ENCODE results near the gene DNAH12. TPM values are rescaled to one million over a fixed set of nuclear protein-coding genes. Genes with fewer than 3 reads are reported as not detected.
"Not testable (repeated sequence)": the region's sequence is repeated elsewhere in the genome, so short reads cannot be mapped to it uniquely, and the experiment has no call there.

The DNAH12 gene
- polyA plus RNA-seq, 1 of the 3 experiments (the other 2 are of a cell fraction): 0.03 TPM

DNA sequence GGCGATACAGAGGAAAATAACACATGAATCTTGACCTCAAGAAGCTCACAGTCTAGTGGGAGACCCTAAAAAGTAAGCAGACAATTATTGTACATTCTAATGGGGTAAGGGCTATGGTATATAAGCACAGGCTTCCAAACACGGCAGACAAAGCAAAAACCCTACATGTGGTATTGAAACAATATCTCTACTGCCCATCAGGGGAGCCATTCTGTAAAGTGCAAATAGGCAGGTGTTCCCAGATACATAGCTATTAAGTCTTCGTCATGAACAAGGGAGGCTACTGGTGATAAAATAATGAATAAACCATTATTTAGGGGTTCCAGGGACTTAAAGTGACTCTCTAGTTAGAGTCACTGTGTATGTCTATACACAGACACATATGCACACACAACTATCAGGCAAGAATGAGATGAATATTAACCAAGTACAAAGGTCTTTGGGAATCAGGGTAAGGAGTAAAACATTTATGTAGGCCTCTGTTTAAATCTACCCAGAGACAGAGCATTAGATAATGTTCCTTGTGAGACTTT is 213.0 kb downstream of the DNAH12 start:
- TF ChIP-seq ZBTB33 (IDR thresholded peaks at IDR 0.05; ENCODE audit: borderline replicate concordance, low read depth) (no peak), NFIC (IDR thresholded peaks at IDR 0.05; ENCODE audit: borderline replicate concordance) (no peak), YY1 (IDR thresholded peaks at IDR 0.05; ENCODE audit: low read depth) (no peak), SIN3A (IDR thresholded peaks at IDR 0.05; ENCODE audit: borderline replicate concordance, low read depth, low read length) (no peak), JUND (IDR thresholded peaks at IDR 0.05) (no peak), MXI1 (IDR thresholded peaks at IDR 0.05; ENCODE audit: low read depth, low read length) (no peak), FOSL2 (IDR thresholded peaks at IDR 0.05; ENCODE audit: borderline replicate concordance, low read depth) (no peak), TAF1 (IDR thresholded peaks at IDR 0.05; ENCODE audit: borderline replicate concordance, low read depth, low read length) (no peak), TEAD4 (IDR thresholded peaks at IDR 0.05; ENCODE audit: borderline replicate concordance, insufficient read depth) (no peak), TCF12 (IDR thresholded peaks at IDR 0.05) (no peak), CHD2 (IDR thresholded peaks at IDR 0.05; ENCODE audit: low read length, partially characterized antibody) (no peak)
- TF ChIP-seq, protein P1, sequence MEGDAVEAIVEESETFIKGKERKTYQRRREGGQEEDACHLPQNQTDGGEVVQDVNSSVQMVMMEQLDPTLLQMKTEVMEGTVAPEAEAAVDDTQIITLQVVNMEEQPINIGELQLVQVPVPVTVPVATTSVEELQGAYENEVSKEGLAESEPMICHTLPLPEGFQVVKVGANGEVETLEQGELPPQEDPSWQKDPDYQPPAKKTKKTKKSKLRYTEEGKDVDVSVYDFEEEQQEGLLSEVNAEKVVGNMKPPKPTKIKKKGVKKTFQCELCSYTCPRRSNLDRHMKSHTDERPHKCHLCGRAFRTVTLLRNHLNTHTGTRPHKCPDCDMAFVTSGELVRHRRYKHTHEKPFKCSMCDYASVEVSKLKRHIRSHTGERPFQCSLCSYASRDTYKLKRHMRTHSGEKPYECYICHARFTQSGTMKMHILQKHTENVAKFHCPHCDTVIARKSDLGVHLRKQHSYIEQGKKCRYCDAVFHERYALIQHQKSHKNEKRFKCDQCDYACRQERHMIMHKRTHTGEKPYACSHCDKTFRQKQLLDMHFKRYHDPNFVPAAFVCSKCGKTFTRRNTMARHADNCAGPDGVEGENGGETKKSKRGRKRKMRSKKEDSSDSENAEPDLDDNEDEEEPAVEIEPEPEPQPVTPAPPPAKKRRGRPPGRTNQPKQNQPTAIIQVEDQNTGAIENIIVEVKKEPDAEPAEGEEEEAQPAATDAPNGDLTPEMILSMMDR (IDR thresholded peaks at IDR 0.05): no peak
- TF ChIP-seq, protein P2, sequence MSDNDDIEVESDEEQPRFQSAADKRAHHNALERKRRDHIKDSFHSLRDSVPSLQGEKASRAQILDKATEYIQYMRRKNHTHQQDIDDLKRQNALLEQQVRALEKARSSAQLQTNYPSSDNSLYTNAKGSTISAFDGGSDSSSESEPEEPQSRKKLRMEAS (IDR thresholded peaks at IDR 0.05; ENCODE audit: low read depth): no peak
- TF ChIP-seq, protein P3, sequence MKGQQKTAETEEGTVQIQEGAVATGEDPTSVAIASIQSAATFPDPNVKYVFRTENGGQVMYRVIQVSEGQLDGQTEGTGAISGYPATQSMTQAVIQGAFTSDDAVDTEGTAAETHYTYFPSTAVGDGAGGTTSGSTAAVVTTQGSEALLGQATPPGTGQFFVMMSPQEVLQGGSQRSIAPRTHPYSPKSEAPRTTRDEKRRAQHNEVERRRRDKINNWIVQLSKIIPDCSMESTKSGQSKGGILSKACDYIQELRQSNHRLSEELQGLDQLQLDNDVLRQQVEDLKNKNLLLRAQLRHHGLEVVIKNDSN (IDR thresholded peaks at IDR 0.05; ENCODE audit: borderline replicate concordance, low read depth): no peak
- TF ChIP-seq, protein P4, sequence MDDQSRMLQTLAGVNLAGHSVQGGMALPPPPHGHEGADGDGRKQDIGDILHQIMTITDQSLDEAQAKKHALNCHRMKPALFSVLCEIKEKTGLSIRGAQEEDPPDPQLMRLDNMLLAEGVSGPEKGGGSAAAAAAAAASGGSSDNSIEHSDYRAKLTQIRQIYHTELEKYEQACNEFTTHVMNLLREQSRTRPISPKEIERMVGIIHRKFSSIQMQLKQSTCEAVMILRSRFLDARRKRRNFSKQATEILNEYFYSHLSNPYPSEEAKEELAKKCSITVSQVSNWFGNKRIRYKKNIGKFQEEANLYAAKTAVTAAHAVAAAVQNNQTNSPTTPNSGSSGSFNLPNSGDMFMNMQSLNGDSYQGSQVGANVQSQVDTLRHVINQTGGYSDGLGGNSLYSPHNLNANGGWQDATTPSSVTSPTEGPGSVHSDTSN (IDR thresholded peaks at IDR 0.05): no peak
- Histone ChIP-seq H3K9me3 (no peaks in the 10 kb centered on the region), H3K36me3 (replicated peaks in 1 of 2; ENCODE audit: control insufficient read depth in 1 of 2, insufficient read depth in 2 of 2, low read length in 1 of 2) (no peaks in the 10 kb centered on the region), H3K27ac (ENCODE audit: low read depth in 2 of 2, low read length in 1 of 2) (no peak overlapping the region), H3K4me1 (ENCODE audit: control insufficient read depth in 1 of 2, insufficient read depth in 2 of 2, low read depth in 1 of 2, low read length in 1 of 2) (no peaks in the 10 kb centered on the region), H3F3A (replicated peaks; ENCODE audit: insufficient read depth) (no peaks in the 10 kb centered on the region), H2AFZ (ENCODE audit: low read depth) (no peak overlapping the region), H4K20me1 (ENCODE audit: insufficient read depth) (no peaks in the 10 kb centered on the region), H3K9ac (no peak overlapping the region), H3K9me2 (no peaks in the 10 kb centered on the region), H3K4me3 (ENCODE audit: low read depth in 2 of 2, low read length in 1 of 2) (no peak overlapping the region), H3K4me2 (no peak overlapping the region), H3K79me2 (ENCODE audit: insufficient read depth) (no peaks in the 10 kb centered on the region), H3K27me3 (ENCODE audit: insufficient read depth) (no peaks in the 10 kb centered on the region; the same call in 1 of the 2 replicates)
- POLR2A ChIA-PET: no interaction called here
- DNase-seq: no peak
- WGBS (ENCODE audit: low lambda C conversion rate): 69% methylated on average over 3 of the region's 3 CpGs
- CTCF ChIA-PET: interaction anchor here (0.6 to 1.5 kb wide), 3 partner anchors 11 to 440 kb away, joined by 3 to 4 read pairs (median 3); no protein-coding TSS in a partner anchor

DNA sequence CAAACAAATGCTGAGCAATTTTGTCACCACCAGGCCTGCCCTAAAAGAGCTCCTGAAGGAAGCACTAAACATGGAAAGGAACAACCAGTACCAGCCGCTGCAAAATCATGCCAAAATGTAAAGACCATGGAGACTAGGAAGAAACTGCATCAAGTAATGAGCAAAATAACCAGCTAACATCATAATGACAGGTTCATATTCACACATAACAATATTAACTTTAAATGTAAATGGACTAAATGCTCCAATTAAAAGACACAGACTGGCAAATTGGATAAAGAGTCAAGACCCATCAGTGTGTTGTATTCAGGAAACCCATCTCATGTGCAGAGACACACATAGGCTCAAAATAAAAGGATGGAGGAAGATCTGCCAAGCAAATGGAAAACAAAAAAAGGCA is 217.6 kb downstream of the DNAH12 start:
- H3K9me3 ChIP-seq; DNase-seq; H3K9ac ChIP-seq; H3K27me3 ChIP-seq (ENCODE audit: insufficient read depth); H4K20me1 ChIP-seq (ENCODE audit: insufficient read depth); H3K27ac ChIP-seq (ENCODE audit: low read depth in 2 of 2, low read length in 1 of 2); H3K4me2 ChIP-seq; H2AFZ ChIP-seq (ENCODE audit: low read depth); H3K4me1 ChIP-seq (ENCODE audit: control insufficient read depth in 1 of 2, insufficient read depth in 2 of 2, low read depth in 1 of 2, low read length in 1 of 2); H3F3A ChIP-seq (replicated peaks; ENCODE audit: insufficient read depth); H3K79me2 ChIP-seq (ENCODE audit: insufficient read depth); CTCF ChIA-PET; POLR2A ChIA-PET; H3K4me3 ChIP-seq (ENCODE audit: low read depth in 2 of 2, low read length in 1 of 2); H3K9me2 ChIP-seq; H3K36me3 ChIP-seq (replicated peaks in 1 of 2; ENCODE audit: control insufficient read depth in 1 of 2, insufficient read depth in 2 of 2, low read length in 1 of 2): not testable (repeated sequence)
- WGBS (ENCODE audit: low lambda C conversion rate): 39% methylated on average over 1 of the region's 1 CpG
